Non-pigmented ciliary epithelial cell (primary cell): Measurements from ENCODE around the gene TBC1D5.
"Not testable (repeated sequence)": the region's sequence is repeated elsewhere in the genome, so short reads cannot be mapped to it uniquely, and the experiment has no call there.

Experiments used
- DNase-seq: peaks from one replicate; pipeline ENCODE4 v3.0.0-alpha.2; 2010; ENCODE audit warnings: low read depth

The TBC1D5 gene

GRCh38 chr3:17749705-17750293, 7.4 kb upstream of the TBC1D5 start:
- DNase-seq: no peak

- DNase-seq: no peak
These were observed 6.8 kb upstream of the TBC1D5 start for GRCh38 chr3:17749281-17749680.

- no peak for DNase-seq
These were observed 5.4 kb upstream of the TBC1D5 start for GRCh38 chr3:17747890-17748247.

- DNase-seq: no peak
These were observed 4.9 kb upstream of the TBC1D5 start for GRCh38 chr3:17747174-17747889.

- DNase-seq: no peak
These were observed 3.5 kb upstream of the TBC1D5 start for GRCh38 chr3:17745894-17746293.

- DNase-seq: no peak
These were observed 2.9 kb upstream of the TBC1D5 start for GRCh38 chr3:17745301-17745700.

GRCh38 chr3:17744693-17745092, 2.3 kb upstream of the TBC1D5 start:
- no peak for DNase-seq

GRCh38 chr3:17743658-17743995, 1.2 kb upstream of the TBC1D5 start:
- no peak for DNase-seq

GRCh38 chr3:17742880-17743657, 638 bp upstream of the TBC1D5 start:
- no peak for DNase-seq

- DNase-seq: peak; percentile 2
These were observed 770 bp downstream of the TBC1D5 start for GRCh38 chr3:17741621-17742101.

GRCh38 chr3:17740721-17741141, 1.7 kb downstream of the TBC1D5 start:
- DNase-seq: peak; percentile 43

- DNase-seq: no peak
These were observed 3.5 kb downstream of the TBC1D5 start for GRCh38 chr3:17738921-17739320.

GRCh38 chr3:17738219-17738618, 4.2 kb downstream of the TBC1D5 start:
- DNase-seq: no peak

GRCh38 chr3:17737591-17737990, 4.8 kb downstream of the TBC1D5 start:
- no peak for DNase-seq

GRCh38 chr3:17735362-17735761, 7.1 kb downstream of the TBC1D5 start:
- not testable (repeated sequence) for DNase-seq

- DNase-seq: no peak
These were observed 8.7 kb downstream of the TBC1D5 start for GRCh38 chr3:17733768-17734167.

- DNase-seq: no peak
These were observed 9.2 kb downstream of the TBC1D5 start for GRCh38 chr3:17733215-17733614.

- DNase-seq: peak; percentile 35
These were observed 12.0 kb downstream of the TBC1D5 start for GRCh38 chr3:17730318-17730967.

GRCh38 chr3:17726313-17726712, 16.1 kb downstream of the TBC1D5 start:
- DNase-seq: no peak

GRCh38 chr3:17725844-17726243, 16.6 kb downstream of the TBC1D5 start:
- DNase-seq: not testable (repeated sequence)

GRCh38 chr3:17724948-17725347, 17.5 kb downstream of the TBC1D5 start:
- no peak for DNase-seq

- no peak for DNase-seq
These were observed 18.3 kb downstream of the TBC1D5 start for GRCh38 chr3:17724122-17724521.

GRCh38 chr3:17717411-17717810, 25.0 kb downstream of the TBC1D5 start:
- no peak for DNase-seq
